ENCODE results near the gene CAVIN4. TPM values are rescaled to one million over a fixed set of nuclear protein-coding genes. Genes with fewer than 3 reads are reported as not detected.

CAVIN4 gene
- total RNA-seq, 2 experiments from 2014 or later = 0.68 to 2.3 TPM

- no peak for DNase-seq (ENCODE audit: low spot score)
- no TSS peak for BruUV-seq (replicated peaks)
- Histone ChIP-seq H3K9me2 (ENCODE audit: insufficient read depth, low read length) (no peaks in the 10 kb centered on the region), H2AFZ (ENCODE audit: low read length) (no peak overlapping the region), H3K36me3 (ENCODE audit: insufficient read depth, low read length) (peaks cover 9% of the 10 kb centered on the region), H3K4me2 (ENCODE audit: low read length) (no peak overlapping the region), H3K27ac (ENCODE audit: low read depth, low read length, poor library complexity, severe bottlenecking) (no peak overlapping the region), H3K4me3 (ENCODE audit: low read depth, low read length, poor library complexity, severe bottlenecking) (no peak overlapping the region), H3K9me3 (ENCODE audit: low read length) (no peaks in the 10 kb centered on the region), H3K79me2 (ENCODE audit: insufficient read depth, low read depth, low read length) (no peaks in the 10 kb centered on the region), H3K4me1 (ENCODE audit: insufficient read depth, low read length, poor library complexity, severe bottlenecking) (peaks cover 12% of the 10 kb centered on the region), H4K20me1 (ENCODE audit: insufficient read depth, low read length) (no peaks in the 10 kb centered on the region)
- POLR2A ChIA-PET = interaction anchor here (0.6 to 1.3 kb wide), 3 partner anchors 11 to 963 kb away, joined by 3 to 5 read pairs (median 5); no protein-coding TSS in a partner anchor
- CTCF ChIA-PET (ENCODE audit: unreplicated experiment) = no interaction called here
- TF ChIP-seq EZH2phosphoT487 (IDR thresholded peaks at IDR 0.05; ENCODE audit: borderline replicate concordance, low read depth, low read length) (no peak), CTCF (conservative IDR thresholded peaks at IDR 0.05; ENCODE audit: low read length) (no peak)
- intact Hi-C loops (cut with micrococcal nuclease; ENCODE audit: unreplicated experiment) = no loop called here
Observed at GRCh38 chr9:100555471-100555870, 22.4 kb upstream of the CAVIN4 start.

- CTCF ChIA-PET (ENCODE audit: unreplicated experiment) = no interaction called here
- no peaks in the 10 kb centered on the region for H4K20me1 ChIP-seq (ENCODE audit: insufficient read depth, low read length)
Observed at GRCh38 chr9:100557053-100557452, 20.8 kb upstream of the CAVIN4 start.

More at GRCh38 chr9:100557053-100557452, 20.8 kb upstream of the CAVIN4 start:
- H3K27ac ChIP-seq (ENCODE audit: low read depth, low read length, poor library complexity, severe bottlenecking) = no peak overlapping the region
- no peaks in the 10 kb centered on the region for H3K36me3 ChIP-seq (ENCODE audit: insufficient read depth, low read length)
- H3K4me2 ChIP-seq (ENCODE audit: low read length) = no peak overlapping the region
- H3K4me3 ChIP-seq (ENCODE audit: low read depth, low read length, poor library complexity, severe bottlenecking) = no peak overlapping the region
- no peak for TF ChIP-seq EZH2phosphoT487 (IDR thresholded peaks at IDR 0.05; ENCODE audit: borderline replicate concordance, low read depth, low read length)
- TF ChIP-seq CTCF (conservative IDR thresholded peaks at IDR 0.05; ENCODE audit: low read length) = no peak
- no peak for DNase-seq (ENCODE audit: low spot score)
- H3K79me2 ChIP-seq (ENCODE audit: insufficient read depth, low read depth, low read length) = no peaks in the 10 kb centered on the region
- POLR2A ChIA-PET = no interaction called here
- no peaks in the 10 kb centered on the region for H3K9me3 ChIP-seq (ENCODE audit: low read length)
- no peak overlapping the region for H2AFZ ChIP-seq (ENCODE audit: low read length)
- BruUV-seq (replicated peaks) = no TSS peak
- intact Hi-C loops (cut with micrococcal nuclease; ENCODE audit: unreplicated experiment) = no loop called here
- H3K9me2 ChIP-seq (ENCODE audit: insufficient read depth, low read length) = no peaks in the 10 kb centered on the region
- H3K4me1 ChIP-seq (ENCODE audit: insufficient read depth, low read length, poor library complexity, severe bottlenecking) = peaks cover 12% of the 10 kb centered on the region
